Globus pallidus (tissue), 1 donor: ENCODE measurements around the gene INO80B.
"Not testable (repeated sequence)": the region's sequence is repeated elsewhere in the genome, so short reads cannot be mapped to it uniquely, and the experiment has no call there.

Experiments used
- DNase-seq: peaks from one replicate; pipeline ENCODE4 v3.0.0-alpha.2; 2015; ENCODE audit warnings: low spot score

The INO80B gene

DNA sequence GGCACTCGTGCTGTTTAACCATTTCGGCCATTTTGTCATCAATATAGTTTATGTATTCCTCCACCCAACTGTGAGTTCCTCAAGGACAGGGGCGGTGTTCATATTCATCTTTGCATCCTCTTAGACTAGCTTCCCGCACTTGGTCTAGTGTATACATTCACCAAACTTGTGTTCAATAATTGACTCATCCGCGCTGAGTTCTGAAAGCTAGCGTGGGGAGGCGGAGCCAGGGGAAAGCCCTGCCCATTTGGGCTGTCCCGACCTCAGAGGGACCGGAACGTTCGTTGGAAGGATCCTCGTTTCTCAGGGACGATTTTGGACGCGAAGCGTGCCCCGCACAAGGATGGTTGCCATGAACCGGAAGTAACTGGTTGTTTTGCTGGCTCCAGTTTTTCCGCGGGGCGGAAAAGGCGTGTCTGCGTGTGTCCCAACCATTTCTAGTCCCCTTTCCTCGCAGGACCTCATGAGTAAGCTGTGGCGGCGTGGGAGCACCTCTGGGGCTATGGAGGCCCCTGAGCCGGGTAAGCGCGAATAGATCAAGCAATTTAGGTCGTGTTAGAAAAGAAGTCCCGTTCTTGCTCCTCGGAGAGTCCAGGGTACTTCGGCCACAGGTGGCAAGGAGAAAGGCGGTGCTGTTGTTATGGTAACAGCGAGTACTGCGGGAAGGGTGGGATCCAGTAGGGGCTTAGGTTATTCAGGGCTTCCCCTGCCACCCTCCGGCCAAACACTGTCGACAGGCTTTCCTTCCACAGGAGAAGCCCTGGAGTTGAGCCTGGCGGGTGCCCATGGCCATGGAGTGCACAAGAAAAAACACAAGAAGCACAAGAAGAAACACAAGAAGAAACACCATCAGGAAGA is at the start of gene INO80B:
TSS of gene INO80B (plus strand) at position 434 of the 858 bp plus-strand sequence. CDS start at position 464, 30 bp downstream.
- DNase-seq, result peak; percentile 97

DNA sequence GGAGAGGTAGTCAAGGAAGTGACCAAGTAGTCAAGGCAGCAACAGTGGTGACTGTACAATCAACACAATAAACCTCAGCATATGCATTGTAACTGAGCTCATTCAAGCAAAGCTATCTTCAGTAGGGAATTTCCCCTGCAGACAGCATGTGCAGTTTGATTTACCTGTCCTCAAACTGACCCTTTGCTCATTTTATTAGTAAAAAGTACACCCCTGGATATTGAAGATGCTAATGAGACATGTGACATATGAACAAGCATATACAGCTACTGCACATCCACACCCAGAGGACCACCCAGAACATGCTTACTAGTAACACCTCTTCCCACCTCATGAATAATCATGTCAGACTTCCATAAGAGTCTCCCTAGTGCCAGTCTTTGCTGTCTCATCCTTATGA is 48.9 kb upstream of the INO80B start:
- DNase-seq, result no peak

DNA sequence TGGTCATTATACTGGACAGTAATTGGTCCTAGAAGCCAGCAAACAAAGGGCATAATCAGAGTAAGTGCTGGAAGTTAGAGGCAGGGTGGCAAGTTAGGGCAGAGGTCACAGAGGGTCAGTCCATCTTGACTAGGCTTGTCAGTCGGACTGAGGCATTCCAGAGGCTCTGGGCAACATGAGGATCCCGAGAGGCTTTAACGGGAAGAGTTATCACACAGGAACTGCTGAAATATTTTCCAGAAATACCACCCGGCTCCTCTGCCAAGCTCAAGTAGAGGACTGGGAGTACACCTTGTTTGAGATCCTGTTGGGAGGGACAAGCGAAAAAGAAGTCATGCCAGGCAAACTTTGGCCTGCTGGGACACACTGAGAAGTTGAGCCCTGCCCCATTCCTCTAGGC is 47.2 kb upstream of the INO80B start:
- no peak for DNase-seq

GRCh38 chr2:74413001-74413698 is 41.7 kb upstream of the INO80B start:
- no peak for DNase-seq

GRCh38 chr2:74414441-74414840 is 40.4 kb upstream of the INO80B start:
- DNase-seq, result no peak

- DNase-seq, result no peak
Measured at GRCh38 chr2:74414881-74415761, 39.8 kb upstream of the INO80B start.

DNA sequence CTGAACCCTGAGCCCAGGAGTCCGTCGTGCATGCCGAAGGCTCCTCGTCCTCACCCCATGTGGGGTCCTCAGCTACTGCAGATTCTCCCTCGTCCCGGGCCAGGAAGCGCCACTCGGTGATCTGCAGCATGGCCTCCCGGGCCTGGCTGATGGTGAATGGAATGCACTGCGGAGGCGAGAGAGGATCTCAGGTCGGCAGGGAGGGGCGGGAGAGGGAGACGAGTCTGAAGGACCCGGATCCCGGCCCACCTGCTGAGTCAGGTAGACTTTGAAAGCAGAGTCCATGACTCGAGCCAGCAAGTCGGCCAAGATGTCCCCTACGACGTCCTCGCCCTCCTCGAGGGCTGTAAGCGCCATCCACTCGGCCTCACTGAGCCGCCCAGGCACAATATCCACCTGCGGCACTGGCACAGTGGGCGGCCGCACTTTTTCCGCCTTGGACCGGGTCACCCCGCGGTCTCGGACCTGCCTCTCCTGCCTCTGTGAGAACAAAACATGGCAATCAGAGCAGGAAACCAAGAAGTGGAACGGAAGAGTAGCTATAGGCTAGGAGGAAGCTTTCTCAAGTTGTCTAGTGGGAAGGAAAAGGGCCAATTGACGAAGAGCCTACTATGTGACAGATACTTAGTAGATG is 39.0 kb upstream of the INO80B start:
- DNase-seq, result no peak

DNA sequence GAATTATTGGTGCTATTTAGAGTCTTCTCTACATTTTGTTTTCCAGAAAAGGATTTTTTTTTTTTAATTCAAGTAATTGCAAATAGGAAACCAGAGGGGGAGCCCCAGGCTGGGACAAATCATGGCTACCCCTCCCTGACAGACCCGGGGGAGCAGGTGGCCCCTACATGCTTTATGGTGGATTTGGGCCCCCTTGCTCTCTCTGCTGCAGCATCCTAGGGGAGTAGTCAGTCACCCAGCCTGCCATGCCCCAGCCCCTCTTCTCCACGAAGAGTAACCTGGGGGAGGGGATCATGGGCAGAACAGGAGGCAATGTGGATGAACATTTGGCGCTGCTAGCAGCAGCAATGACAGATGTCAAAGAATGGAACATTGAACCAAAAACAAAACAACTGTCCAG is 38.1 kb upstream of the INO80B start:
- no peak for DNase-seq

GRCh38 chr2:74417197-74417596 is 37.7 kb upstream of the INO80B start:
- DNase-seq, result no peak

DNA sequence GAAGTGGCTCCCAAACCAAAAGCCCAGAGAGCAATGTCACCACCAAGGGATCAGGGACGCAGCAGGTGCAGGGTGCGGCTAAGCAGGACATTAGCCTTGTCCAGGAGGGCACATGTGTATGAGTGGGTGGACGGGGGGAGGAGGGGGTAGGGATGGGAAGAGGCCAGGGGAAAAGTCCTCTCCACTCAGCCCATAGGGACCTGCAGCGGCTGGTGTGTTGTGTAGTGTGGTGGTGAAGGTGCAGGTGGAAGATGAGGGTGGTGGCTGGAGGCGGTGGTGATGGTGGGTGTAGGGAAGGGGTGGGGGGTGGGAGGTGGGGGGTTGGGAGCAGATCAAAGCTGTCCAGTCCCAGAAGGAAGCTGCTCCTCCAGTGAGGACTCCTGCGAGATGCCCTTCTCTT is 37.1 kb upstream of the INO80B start:
- no peak for DNase-seq

DNA sequence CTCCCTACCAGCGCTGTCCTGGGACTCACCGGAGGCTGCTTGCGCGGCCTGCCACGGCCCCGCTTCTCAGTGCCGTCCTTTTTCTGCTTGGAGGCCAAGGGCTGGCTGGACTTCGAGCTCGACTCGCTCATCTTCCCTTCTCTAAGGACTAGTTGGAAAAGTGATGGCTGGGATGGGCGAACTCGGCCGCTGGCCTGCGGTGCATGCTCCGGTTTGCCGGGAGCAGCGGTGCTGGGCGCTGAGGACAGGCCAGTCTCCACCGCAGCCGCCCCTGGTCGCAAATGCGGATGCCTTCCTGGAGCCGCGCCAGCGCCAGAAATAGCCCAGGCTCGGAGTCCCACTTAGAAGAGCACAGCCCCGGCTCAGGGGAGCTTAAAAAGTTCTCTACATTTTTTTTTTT is 36.6 kb upstream of the INO80B start:
- no peak for DNase-seq

DNA sequence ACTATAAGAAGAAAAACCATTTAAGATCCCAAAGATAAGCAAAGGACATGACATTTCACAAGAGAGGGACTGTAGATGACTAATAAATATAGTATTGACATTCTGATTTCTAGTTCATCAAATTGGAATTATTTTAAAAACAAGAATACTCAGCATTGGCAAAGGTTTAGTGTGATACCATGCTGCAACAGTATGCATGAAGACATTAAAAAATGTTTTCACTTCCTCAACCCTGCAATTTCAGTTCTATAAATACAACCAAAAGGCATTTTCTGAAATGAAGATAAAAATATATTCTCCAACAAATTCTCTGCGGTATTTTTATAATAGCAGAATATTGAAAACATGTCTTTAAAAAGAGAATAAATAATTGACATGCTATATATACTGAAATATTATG is 35.5 kb upstream of the INO80B start:
- no peak for DNase-seq

DNA sequence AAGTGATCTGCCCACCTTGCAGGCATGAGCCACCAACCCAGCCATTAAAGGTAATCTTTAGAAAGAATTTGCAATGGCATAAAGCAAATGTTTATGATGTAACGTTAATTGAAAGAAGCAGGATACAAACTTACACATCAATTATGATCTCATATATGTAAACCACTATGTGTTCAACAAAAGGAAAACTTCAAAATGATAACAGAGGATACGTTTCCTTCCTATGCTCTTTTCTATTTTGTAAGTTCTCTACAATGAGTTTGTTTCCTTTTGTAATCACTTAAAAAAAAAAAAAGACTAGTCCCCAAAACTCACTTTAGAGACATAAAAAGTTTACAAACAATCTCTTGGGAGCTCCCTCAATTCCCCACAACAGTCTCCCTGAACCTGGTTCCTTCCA is 34.9 kb upstream of the INO80B start:
- no peak for DNase-seq

DNA sequence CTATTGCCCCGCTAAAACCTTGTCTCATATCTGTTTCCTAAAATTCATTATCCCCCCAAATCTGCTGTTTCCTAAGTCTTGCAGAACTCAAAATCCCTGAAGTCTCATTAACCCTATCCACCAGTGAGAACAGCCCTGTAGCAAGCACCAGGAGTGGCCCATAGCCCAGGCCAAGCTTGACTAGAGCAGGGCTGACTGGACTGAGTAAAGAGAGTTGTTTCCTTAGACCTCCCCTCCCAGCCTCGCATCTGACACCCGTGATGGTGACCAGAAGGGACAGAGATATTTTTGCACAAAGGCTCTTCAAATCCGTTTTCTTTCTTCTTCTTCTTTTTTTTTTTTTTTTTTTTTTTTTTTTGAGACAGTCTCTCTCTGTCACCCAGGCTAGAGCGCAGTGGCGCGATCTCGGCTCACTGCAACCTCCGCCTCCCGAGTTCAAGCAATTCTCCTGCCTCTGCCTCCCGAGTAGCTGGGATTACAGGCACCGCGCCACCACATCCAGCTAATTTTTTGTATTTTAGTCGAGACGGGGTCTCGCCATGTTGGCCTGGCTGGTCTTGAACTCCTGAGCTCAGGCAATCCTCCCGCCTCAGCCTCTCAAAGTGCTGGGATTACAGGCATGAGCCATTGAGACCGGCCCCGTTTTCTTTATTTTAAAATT is 34.3 kb upstream of the INO80B start:
- not testable (repeated sequence) for DNase-seq

GRCh38 chr2:74421221-74421870 is 33.5 kb upstream of the INO80B start, which contains the start of the genes C2orf81 and WDR54:
Gene C2orf81 (minus strand): TSS chr2:74421619. CDS start chr2:74421560, 59 bp downstream.
Gene WDR54 (plus strand): TSS chr2:74421730. CDS start chr2:74422154, 424 bp downstream.
- no peak for DNase-seq

DNA sequence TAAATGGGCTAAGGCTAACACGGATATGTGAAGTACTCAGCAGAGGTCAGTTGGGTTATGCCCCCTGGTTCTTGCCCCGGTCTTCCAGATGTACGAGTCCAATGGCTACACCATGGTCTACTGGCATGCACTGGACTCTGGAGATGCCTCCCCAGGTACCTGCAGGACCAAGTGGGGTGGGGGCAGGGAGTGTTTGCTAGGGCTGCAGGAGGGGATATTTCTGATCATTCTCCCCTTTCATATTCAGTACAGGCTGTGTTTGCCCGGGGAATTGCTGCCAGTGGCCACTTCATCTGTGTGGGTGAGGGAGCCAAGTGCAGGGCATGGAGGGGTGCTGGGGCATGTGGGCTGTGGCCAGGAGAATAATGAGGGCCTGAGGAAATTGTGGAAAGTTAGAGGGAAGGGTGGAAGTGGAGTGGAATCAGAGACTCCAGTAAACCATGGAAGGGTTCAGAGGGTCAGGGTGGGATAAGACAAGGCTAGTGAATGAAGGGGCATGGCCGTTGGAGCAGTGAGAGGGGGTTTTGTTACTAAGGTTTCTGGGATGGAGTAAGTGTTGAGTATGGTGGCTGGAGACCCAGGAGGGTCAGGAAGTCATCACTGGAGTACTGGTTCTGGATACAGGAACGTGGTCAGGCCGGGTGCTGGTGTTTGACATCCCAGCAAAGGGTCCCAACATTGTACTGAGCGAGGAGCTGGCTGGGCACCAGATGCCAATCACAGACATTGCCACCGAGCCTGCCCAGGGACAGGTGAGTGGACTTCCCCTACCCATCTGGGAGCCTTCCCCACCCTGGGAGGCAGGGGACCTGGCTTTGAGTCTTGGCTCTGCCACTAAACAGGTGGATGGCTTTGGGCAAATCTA is 31.4 kb upstream of the INO80B start:
- DNase-seq, result no peak

DNA sequence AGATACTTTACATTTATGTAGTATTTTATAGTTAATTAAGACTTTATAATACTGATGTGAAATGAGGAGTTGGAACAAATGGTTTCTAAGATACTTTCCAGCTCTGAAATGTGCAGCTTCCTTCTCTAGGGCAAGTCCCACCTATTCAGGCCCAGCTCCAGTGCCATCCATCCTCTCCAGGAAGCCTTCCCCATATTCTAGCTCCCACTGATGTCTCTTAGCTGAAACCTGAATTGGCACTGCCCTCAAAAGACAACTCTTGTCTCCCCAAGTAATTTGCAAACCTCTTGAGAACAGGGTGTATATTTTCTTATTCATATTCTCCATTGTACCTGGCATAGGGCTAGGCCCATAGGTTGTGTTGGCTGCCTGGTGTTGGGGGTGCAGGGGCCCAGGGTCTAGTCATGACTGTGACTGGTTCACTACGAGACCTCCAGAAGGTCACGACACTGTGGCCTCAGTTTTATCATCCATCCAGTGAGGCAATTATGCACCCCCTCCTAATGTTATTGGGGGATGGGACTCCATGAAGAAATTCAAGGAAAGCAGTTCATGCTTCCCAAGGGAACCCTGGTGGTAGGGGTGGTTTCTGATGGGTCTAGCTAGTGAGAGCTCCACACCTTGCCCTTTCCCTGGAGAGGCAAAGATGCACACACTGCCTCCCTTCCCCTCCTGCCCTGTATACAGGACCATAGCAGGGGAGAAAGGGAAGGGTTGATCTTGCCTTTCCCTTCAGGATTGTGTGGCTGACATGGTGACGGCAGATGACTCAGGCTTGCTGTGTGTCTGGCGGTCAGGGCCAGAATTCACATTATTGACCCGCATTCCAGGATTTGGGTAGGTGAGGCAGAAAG is 30.5 kb upstream of the INO80B start:
- no peak for DNase-seq

DNA sequence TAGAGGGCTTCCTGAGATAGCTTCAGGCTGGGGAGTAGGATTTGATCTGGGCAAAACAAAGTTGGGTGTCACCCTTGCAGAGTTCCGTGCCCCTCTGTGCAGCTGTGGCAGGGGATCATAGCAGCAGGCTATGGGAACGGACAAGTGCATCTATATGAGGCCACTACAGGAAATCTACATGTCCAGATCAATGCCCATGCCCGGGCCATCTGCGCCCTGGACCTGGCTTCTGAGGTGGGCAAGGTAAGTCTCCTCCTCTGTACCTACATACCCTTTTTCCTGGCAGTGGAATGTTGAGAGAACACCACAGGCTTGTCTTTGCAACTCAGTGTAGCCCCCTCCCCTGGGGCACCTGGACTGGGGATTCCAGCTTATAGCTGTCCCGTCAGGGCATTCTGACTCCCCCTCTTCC is 29.9 kb upstream of the INO80B start:
- no peak for DNase-seq

DNA sequence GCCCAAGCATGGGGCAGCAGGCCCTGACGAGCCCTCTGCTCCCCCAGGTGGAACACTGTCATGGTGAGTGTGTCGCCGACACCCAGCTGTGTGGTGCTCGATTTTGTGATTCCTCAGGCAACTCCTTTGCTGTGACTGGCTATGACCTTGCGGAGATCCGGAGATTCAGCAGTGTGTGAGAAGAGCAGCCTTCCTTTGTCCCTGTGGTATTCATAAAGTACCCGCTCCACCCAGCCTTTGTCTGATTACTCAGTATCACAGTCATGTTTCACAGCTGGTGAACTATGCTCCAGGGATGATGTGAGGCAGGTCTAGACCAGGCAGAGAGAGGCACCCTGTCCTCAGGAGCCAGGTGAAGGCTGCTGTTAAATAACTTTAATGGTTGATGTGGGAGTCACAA is 29.4 kb upstream of the INO80B start:
- DNase-seq, result no peak
